Head of caudate nucleus (tissue), 42 donors: ENCODE measurements around the gene ZNF33B.
"Not testable (repeated sequence)": the region's sequence is repeated elsewhere in the genome, so short reads cannot be mapped to it uniquely, and the experiment has no call there.

Experiments
- DNase-seq, 42 donors: peaks; one replicate each; pipeline versions ENCODE4 v3.0.0 to v3.0.0-alpha.2; 2020 to 2021; ENCODE audit warnings: mixed read lengths in 7 of 42
- intact Hi-C: fragments of 100-400 bp; cut with DNase I; formaldehyde crosslinking; loops from one replicate; pipeline ENCODE4 v1.15.0; 2022

The ZNF33B gene

GRCh38 chr10:42638055-42638820, at the start of gene ZNF33B:
Gene ZNF33B, minus strand, starts transcription at chr10:42638570. Its CDS starts 1,642 bp downstream, at chr10:42636928.
- DNase-seq: peak; percentile 80 to 96 (median 92)

GRCh38 chr10:42684517-42684916, 46.1 kb upstream of the ZNF33B start:
- intact Hi-C loops: no loop called here

More at GRCh38 chr10:42638055-42638820, at the start of gene ZNF33B:
- intact Hi-C loops: loop anchor here (5.0 kb wide), 1 partner anchor 86 kb away; no protein-coding TSS in a partner anchor

GRCh38 chr10:42680267-42680666, 41.9 kb upstream of the ZNF33B start:
- intact Hi-C loops: no loop called here

More at GRCh38 chr10:42684517-42684916, 46.1 kb upstream of the ZNF33B start:
- no peak for DNase-seq

GRCh38 chr10:42665181-42665979, 27.0 kb upstream of the ZNF33B start:
- intact Hi-C loops, DNase-seq: not testable (repeated sequence)

More at GRCh38 chr10:42680267-42680666, 41.9 kb upstream of the ZNF33B start:
- no peak for DNase-seq

- intact Hi-C loops: no loop called here
- DNase-seq: no peak
Measured at GRCh38 chr10:42654419-42654818, 16.0 kb upstream of the ZNF33B start.

- no peak for DNase-seq
- intact Hi-C loops: no loop called here
Measured at GRCh38 chr10:42652858-42653257, 14.5 kb upstream of the ZNF33B start.

- intact Hi-C loops: no loop called here
- no peak for DNase-seq
Measured at GRCh38 chr10:42650374-42650773, 12.0 kb upstream of the ZNF33B start.

GRCh38 chr10:42648512-42648911, 10.1 kb upstream of the ZNF33B start:
- intact Hi-C loops: no loop called here

GRCh38 chr10:42646687-42647640, 8.6 kb upstream of the ZNF33B start:
- intact Hi-C loops: no loop called here

More at GRCh38 chr10:42648512-42648911, 10.1 kb upstream of the ZNF33B start:
- DNase-seq: no peak

GRCh38 chr10:42646214-42646613, 7.8 kb upstream of the ZNF33B start:
- intact Hi-C loops: no loop called here
- DNase-seq: no peak

More at GRCh38 chr10:42646687-42647640, 8.6 kb upstream of the ZNF33B start:
- DNase-seq: no peak

GRCh38 chr10:42645516-42645915, 7.1 kb upstream of the ZNF33B start:
- intact Hi-C loops: no loop called here
- DNase-seq: no peak

GRCh38 chr10:42645103-42645502, 6.7 kb upstream of the ZNF33B start:
- DNase-seq: no peak
- intact Hi-C loops: no loop called here

GRCh38 chr10:42640610-42641229, 2.4 kb upstream of the ZNF33B start:
- intact Hi-C loops: no loop called here
- no peak for DNase-seq

GRCh38 chr10:42638821-42639270, 476 bp upstream of the ZNF33B start:
- no peak for DNase-seq

GRCh38 chr10:42637648-42638054, 719 bp downstream of the ZNF33B start:
- DNase-seq: peak in 5 of 42 donors; percentile 7 to 32 (median 11)
- intact Hi-C loops: loop anchor here (5.0 kb wide), 1 partner anchor 85 kb away; no protein-coding TSS in a partner anchor

More at GRCh38 chr10:42638821-42639270, 476 bp upstream of the ZNF33B start:
- intact Hi-C loops: loop anchor here (5.0 kb wide), 1 partner anchor 87 kb away; no protein-coding TSS in a partner anchor

- no peak for DNase-seq
- intact Hi-C loops: loop anchor here (5.0 kb wide), 1 partner anchor 85 kb away; no protein-coding TSS in a partner anchor
Measured at GRCh38 chr10:42637142-42637541, 1.2 kb downstream of the ZNF33B start.

GRCh38 chr10:42635098-42635497, 3.3 kb downstream of the ZNF33B start:
- no peak for DNase-seq
- intact Hi-C loops: loop anchor here (5.0 kb wide), 1 partner anchor 83 kb away; no protein-coding TSS in a partner anchor

- intact Hi-C loops: no loop called here
- DNase-seq: no peak
Measured at GRCh38 chr10:42632564-42632963, 5.8 kb downstream of the ZNF33B start.
